ENCODE measurements around the gene BRME1.

DNA sequence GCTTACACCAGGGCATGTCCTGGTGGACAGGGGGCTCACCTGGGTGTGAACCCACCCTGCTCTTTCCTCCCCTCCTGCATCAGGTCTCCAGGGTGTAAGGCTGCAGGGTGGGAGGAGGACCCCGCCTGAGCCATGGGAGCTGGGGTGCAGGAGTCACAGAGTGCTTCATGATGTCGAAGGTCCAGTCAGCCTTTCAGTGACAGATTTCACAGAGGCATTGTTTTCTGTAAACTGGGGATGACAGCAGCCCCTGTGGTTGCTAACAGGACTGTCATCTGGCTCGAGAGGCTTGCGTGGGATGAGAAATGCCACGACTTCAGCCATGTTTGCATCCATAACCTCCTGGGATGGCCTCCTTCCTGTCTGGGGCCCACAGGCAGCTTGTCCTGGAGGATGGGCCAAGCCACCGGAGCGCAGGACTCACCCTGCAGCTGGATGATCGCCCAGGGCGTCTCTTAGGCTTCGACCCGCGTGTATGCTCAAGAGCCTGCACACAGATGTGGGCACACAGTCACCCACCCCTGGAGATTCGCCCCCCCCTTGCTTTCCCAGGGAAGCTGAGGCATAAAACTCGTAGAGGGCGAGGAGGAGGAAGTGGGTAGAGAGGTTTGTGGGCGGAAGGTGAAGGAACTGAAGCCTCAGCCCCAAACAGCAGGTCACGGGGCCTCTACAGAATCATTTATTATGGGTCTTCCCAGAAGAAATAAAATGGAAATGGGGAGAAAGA is 24.1 kb downstream of the BRME1 start:
- TF ChIP-seq, protein P1, sequence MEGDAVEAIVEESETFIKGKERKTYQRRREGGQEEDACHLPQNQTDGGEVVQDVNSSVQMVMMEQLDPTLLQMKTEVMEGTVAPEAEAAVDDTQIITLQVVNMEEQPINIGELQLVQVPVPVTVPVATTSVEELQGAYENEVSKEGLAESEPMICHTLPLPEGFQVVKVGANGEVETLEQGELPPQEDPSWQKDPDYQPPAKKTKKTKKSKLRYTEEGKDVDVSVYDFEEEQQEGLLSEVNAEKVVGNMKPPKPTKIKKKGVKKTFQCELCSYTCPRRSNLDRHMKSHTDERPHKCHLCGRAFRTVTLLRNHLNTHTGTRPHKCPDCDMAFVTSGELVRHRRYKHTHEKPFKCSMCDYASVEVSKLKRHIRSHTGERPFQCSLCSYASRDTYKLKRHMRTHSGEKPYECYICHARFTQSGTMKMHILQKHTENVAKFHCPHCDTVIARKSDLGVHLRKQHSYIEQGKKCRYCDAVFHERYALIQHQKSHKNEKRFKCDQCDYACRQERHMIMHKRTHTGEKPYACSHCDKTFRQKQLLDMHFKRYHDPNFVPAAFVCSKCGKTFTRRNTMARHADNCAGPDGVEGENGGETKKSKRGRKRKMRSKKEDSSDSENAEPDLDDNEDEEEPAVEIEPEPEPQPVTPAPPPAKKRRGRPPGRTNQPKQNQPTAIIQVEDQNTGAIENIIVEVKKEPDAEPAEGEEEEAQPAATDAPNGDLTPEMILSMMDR (IDR thresholded peaks at IDR 0.05), result no peak
- TF ChIP-seq POLR2AphosphoS5 (IDR thresholded peaks at IDR 0.05; ENCODE audit: insufficient read depth in 1 of 2, low read depth in 1 of 2), result no peak
